ENCODE data around the gene LAMC3. TPM values are rescaled to one million over a fixed set of nuclear protein-coding genes. Genes with fewer than 3 reads are reported as not detected.

Gene LAMC3
- total and polyA plus RNA-seq, 8 donors = 0.61 to 9.6 (median 0.93) TPM; not detected in 1

DNA sequence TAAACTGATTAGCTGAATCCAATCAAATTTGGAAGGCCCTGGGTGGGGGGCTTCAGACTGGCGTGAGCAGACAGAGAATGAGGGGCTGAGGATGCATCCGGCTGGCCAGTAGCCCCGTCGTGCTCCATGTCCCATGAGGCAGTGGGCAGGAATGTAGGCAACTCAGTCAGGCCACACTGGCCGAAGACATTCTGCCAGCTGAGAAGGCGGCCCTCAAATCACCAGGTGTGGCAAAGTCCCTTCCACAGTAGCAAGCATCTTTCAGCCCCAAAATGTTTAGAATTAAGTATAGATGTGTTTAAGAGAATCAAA, 25.7 kb upstream of the LAMC3 start:
- Histone ChIP-seq H3K27me3 (peaks cover 0 to 56% (median 4%) of the 10 kb centered on the region in 3 donors), H3K4me3 (no peak overlapping the region), H3K4me1 (no peaks in the 10 kb centered on the region), H3K27ac (no peak overlapping the region), H3K36me3 (no peaks in the 10 kb centered on the region), H3K9me3 (no peaks in the 10 kb centered on the region)
- 73 to 89% (median 82%) methylated on average over 6 of the region's 6 CpGs for WGBS, 5 donors
- DNase-seq = no peak
- intact Hi-C loops (cut with DNase I; ENCODE audit: low total_unique reads) = no loop called here
- TF ChIP-seq CTCF (IDR thresholded peaks at IDR 0.05) (no peak), POLR2AphosphoS5 (IDR thresholded peaks at IDR 0.05) (no peak), EP300 (IDR thresholded peaks at IDR 0.05) (no peak), POLR2A (IDR thresholded peaks at IDR 0.05) (no peak)

- Histone ChIP-seq H3K9me3 (no peaks in the 10 kb centered on the region), H3K4me1 (no peaks in the 10 kb centered on the region), H3K36me3 (no peaks in the 10 kb centered on the region), H3K27ac (no peak overlapping the region), H3K4me3 (no peak overlapping the region), H3K27me3 (peaks cover 0 to 57% (median 4%) of the 10 kb centered on the region in 3 donors)
- intact Hi-C loops (cut with DNase I; ENCODE audit: low total_unique reads) = no loop called here
- WGBS, 5 donors = 80 to 87% (median 85%) methylated on average over 11 of the region's 11 CpGs
- DNase-seq = no peak
- no peak for TF ChIP-seq POLR2AphosphoS5 (IDR thresholded peaks at IDR 0.05)
- no peak for TF ChIP-seq EP300 (IDR thresholded peaks at IDR 0.05)
- no peak for TF ChIP-seq CTCF (IDR thresholded peaks at IDR 0.05)
- TF ChIP-seq POLR2A (IDR thresholded peaks at IDR 0.05) = no peak
Measured at GRCh38 chr9:130983970-130984369, 25.0 kb upstream of the LAMC3 start.

DNA sequence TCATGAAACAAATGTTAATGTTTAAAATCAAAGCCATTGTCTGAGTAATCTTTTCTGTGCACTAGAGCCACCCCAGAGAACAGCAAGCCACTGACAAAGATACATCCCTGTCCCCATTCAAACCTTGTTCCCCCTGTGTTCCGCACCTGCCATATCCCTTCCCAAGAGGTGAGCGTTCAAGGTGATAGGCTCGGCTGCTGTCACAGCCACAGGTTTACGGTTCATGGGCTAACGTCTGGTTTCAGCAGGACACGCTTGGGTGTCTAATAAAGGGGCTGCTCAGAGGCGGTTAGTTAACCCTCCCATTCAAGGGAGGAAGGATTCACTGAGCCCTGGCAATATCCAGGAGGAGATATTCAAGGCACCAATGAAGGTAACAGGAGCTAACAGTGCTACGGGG, 24.5 kb upstream of the LAMC3 start:
- H3K36me3 ChIP-seq = no peaks in the 10 kb centered on the region
- intact Hi-C loops (cut with DNase I; ENCODE audit: low total_unique reads) = no loop called here
- H3K4me3 ChIP-seq = no peak overlapping the region
- no peak for DNase-seq
- no peaks in the 10 kb centered on the region for H3K9me3 ChIP-seq
- H3K4me1 ChIP-seq = no peaks in the 10 kb centered on the region
- TF ChIP-seq POLR2A (IDR thresholded peaks at IDR 0.05) (no peak), EP300 (IDR thresholded peaks at IDR 0.05) (no peak), CTCF (IDR thresholded peaks at IDR 0.05) (no peak), POLR2AphosphoS5 (IDR thresholded peaks at IDR 0.05) (no peak)
- peaks cover 0 to 59% (median 4%) of the 10 kb centered on the region in 3 donors for H3K27me3 ChIP-seq
- H3K27ac ChIP-seq = no peak overlapping the region
- WGBS, 5 donors = 81 to 89% (median 84%) methylated on average over 8 of the region's 8 CpGs

GRCh38 chr9:130985029-130985428, 23.9 kb upstream of the LAMC3 start:
- no peak overlapping the region for H3K4me3 ChIP-seq
- H3K9me3 ChIP-seq = no peaks in the 10 kb centered on the region
- WGBS, 5 donors = 82 to 92% (median 88%) methylated on average over 5 to 6 of the region's 6 CpGs

More at GRCh38 chr9:130985029-130985428, 23.9 kb upstream of the LAMC3 start:
- Histone ChIP-seq H3K36me3 (no peaks in the 10 kb centered on the region), H3K27me3 (peaks cover 0 to 59% (median 4%) of the 10 kb centered on the region in 3 donors), H3K27ac (no peak overlapping the region), H3K4me1 (no peaks in the 10 kb centered on the region)
- DNase-seq = no peak
- TF ChIP-seq POLR2AphosphoS5 (IDR thresholded peaks at IDR 0.05) (no peak), CTCF (IDR thresholded peaks at IDR 0.05) (no peak), POLR2A (IDR thresholded peaks at IDR 0.05) (no peak), EP300 (IDR thresholded peaks at IDR 0.05) (no peak)
- intact Hi-C loops (cut with DNase I; ENCODE audit: low total_unique reads) = no loop called here

All from stomach (tissue), 9 donors.